HCT116 (cell line): Measurements from ENCODE around the gene LLCFC1. TPM values are rescaled to one million over a fixed set of nuclear protein-coding genes. Genes with fewer than 3 reads are reported as not detected.

Experiments
- ATAC-seq: fragments of 200-7000 bp; cut with Tn5 transposase; 2 replicates; pipeline ENCODE4 v1.9.1; 2020; ENCODE audit warnings: mild to moderate bottlenecking, moderate library complexity
- BruUV-seq: library from RNA; stranded (reverse); fragments of 400-500 nt; replicated peaks from 2 replicates; lab custom pipeline; 2021; lab: Mats Ljungman, UMichigan
- CTCF ChIA-PET: fragments of 300-600 bp; sonication (Branson Sonifier 250); formaldehyde crosslinking; loops from one replicate; lab custom pipeline; 2021; ENCODE audit warnings: antibody characterized with exemption; lab: Charles Lee
- POLR2A ChIA-PET: fragments of 300-600, 350-600 bp; sonication (Branson Sonifier 250); formaldehyde crosslinking; loops from one replicate; lab custom pipeline; 2021; ENCODE audit warnings: antibody characterized with exemption; lab: Charles Lee
- RAD21 ChIA-PET, 2 experiments: fragments of 300-600 bp; sonication (Branson Sonifier 250); formaldehyde crosslinking; loops; one replicate each; lab custom pipeline; 2023; ENCODE audit warnings: low total read pairs in 2 of 2; ENCODE audit not compliant: uncharacterized antibody in 2 of 2, unreplicated experiment in 2 of 2, low non-redundant PET in 1 of 2; lab: Charles Lee
- DNase-seq: peaks from one replicate; pipeline ENCODE4 v3.0.0-alpha.2; 2010; ENCODE audit warnings: low read depth, low spot score
- H2AFZ ChIP-seq: fragments of 200-600 bp; shearing (Covaris generic), sonication (generic); 2 replicates; pipeline ENCODE4 v1.6.1; 2017; ENCODE audit warnings: low read depth, mixed run types, mixed read lengths, antibody characterized with exemption, low read length; ENCODE audit not compliant: poor library complexity, severe bottlenecking
- H3K27ac ChIP-seq: 2 replicates; pipeline ENCODE4 v1.5.1; 2012; ENCODE audit warnings: low read depth, low read length
- H3K27me3 ChIP-seq: fragments of 200-600 bp; sonication (generic); 2 replicates; pipeline ENCODE4 v1.6.1; 2016; ENCODE audit warnings: mixed run types, low read length, mixed read lengths; ENCODE audit not compliant: insufficient read depth
- H3K36me3 ChIP-seq, 2 experiments: fragments of 200-500 bp in 1 of 2; fragments of 200-600 bp in 1 of 2; sonication (Bioruptor generic) in 1 of 2; sonication (generic) in 1 of 2; 2 replicates each; pipeline versions ENCODE4 v1.5.1 to v1.6.1; 2014 to 2016; ENCODE audit warnings: low read length in 2 of 2, inconsistent platforms in 1 of 2, mixed read lengths in 1 of 2, mixed run types in 1 of 2; ENCODE audit not compliant: insufficient read depth in 2 of 2, control insufficient read depth in 1 of 2
- H3K4me1 ChIP-seq, 2 experiments: fragments of 200-600 bp in 1 of 2; sonication (generic) in 1 of 2; 2 replicates each; pipeline versions ENCODE4 v1.5.1 to v1.6.1; 2012 to 2017; ENCODE audit warnings: low read length in 2 of 2, inconsistent platforms in 1 of 2, mild to moderate bottlenecking in 1 of 2, mixed read lengths in 1 of 2, mixed run types in 1 of 2, moderate library complexity in 1 of 2; ENCODE audit not compliant: insufficient read depth in 2 of 2, control insufficient read depth in 1 of 2
- H3K4me2 ChIP-seq: fragments of 200-600 bp; sonication (generic); 2 replicates; pipeline ENCODE4 v1.6.1; 2017; ENCODE audit warnings: mixed run types, low read length, mixed read lengths
- H3K4me3 ChIP-seq, 2 experiments: fragments of 200-600 bp in 1 of 2; sonication (generic) in 1 of 2; replicated peaks in 1 of 2; 2 replicates each; pipeline ENCODE4 v1.5.1; 2011 to 2016; ENCODE audit warnings: low read length in 2 of 2, control low read depth in 1 of 2, low read depth in 1 of 2, mild to moderate bottlenecking in 1 of 2, mixed read lengths in 1 of 2, mixed run types in 1 of 2
- H3K79me2 ChIP-seq: fragments of 200-600 bp; sonication (generic); 2 replicates; pipeline ENCODE4 v1.6.1; 2017; ENCODE audit warnings: mild to moderate bottlenecking, mixed run types, low read length, moderate library complexity, mixed read lengths; ENCODE audit not compliant: insufficient read depth
- H3K9ac ChIP-seq: fragments of 200-600 bp; sonication (generic); 2 replicates; pipeline ENCODE4 v1.6.1; 2016; ENCODE audit warnings: low read length, mixed read lengths
- H3K9me2 ChIP-seq: fragments of 200-600 bp; sonication (generic), shearing (Covaris generic); 2 replicates; pipeline ENCODE4 v1.6.1; 2017; ENCODE audit warnings: mixed run types, mild to moderate bottlenecking, moderate library complexity; ENCODE audit not compliant: insufficient read depth
- H3K9me3 ChIP-seq, 2 experiments: fragments of 200-500 bp in 1 of 2; fragments of 200-600 bp in 1 of 2; sonication (Bioruptor generic) in 1 of 2; sonication (generic) in 1 of 2; 2 replicates each; pipeline ENCODE4 v1.6.1; 2014 to 2017; ENCODE audit warnings: low read length in 2 of 2, mixed read lengths in 2 of 2, inconsistent platforms in 1 of 2, low read depth in 1 of 2, mild to moderate bottlenecking in 1 of 2, mixed run types in 1 of 2, moderate library complexity in 1 of 2; ENCODE audit not compliant: control insufficient read depth in 1 of 2, insufficient read depth in 1 of 2
- H4K20me1 ChIP-seq: fragments of 200-600 bp; sonication (generic), shearing (Covaris generic); 2 replicates; pipeline ENCODE4 v1.6.1; 2017; ENCODE audit warnings: mixed run types, mild to moderate bottlenecking, moderate library complexity; ENCODE audit not compliant: insufficient read depth
- POLR2A ChIP-seq: IDR thresholded peaks from 2 replicates; pipeline ENCODE4 v1.7.0; 2011; ENCODE audit warnings: borderline replicate concordance; ENCODE audit not compliant: insufficient read depth, insufficient read length; ENCODE audit errors: extremely low read depth
- POLR2AphosphoS5 ChIP-seq: IDR thresholded peaks from 2 replicates; pipeline ENCODE4 v1.6.1; 2011; ENCODE audit warnings: mild to moderate bottlenecking, low read depth, low read length, moderate library complexity
- intact Hi-C: fragments of 100-400 bp; cut with micrococcal nuclease; formaldehyde crosslinking; loops from 2 replicates; pipeline ENCODE4 v1.10.0; 2022
- total RNA-seq: library from RNA; stranded (reverse); gene quantifications from one replicate; pipeline ENCODE4 v1.2.1, GENCODE V29; 2021; ENCODE audit not compliant: unreplicated experiment
- TF ChIP-seq, protein P1 (sequence below), 3 experiments: fragments of 200-600 bp in 1 of 3; sonication (generic) in 1 of 3; IDR thresholded peaks in 2 of 3; conservative IDR thresholded peaks in 1 of 3; 2 replicates each; pipeline ENCODE4 v1.5.1; 2012 to 2017; ENCODE audit warnings: low read depth in 2 of 3, low read length in 2 of 3, antibody characterized with exemption in 1 of 3, borderline replicate concordance in 1 of 3, control low read depth in 1 of 3, mild to moderate bottlenecking in 1 of 3, mixed read lengths in 1 of 3, mixed run types in 1 of 3, moderate library complexity in 1 of 3; ENCODE audit not compliant: insufficient read depth in 1 of 3

LLCFC1 gene
- total RNA-seq, 1 experiment from 2014 or later = not detected

DNA sequence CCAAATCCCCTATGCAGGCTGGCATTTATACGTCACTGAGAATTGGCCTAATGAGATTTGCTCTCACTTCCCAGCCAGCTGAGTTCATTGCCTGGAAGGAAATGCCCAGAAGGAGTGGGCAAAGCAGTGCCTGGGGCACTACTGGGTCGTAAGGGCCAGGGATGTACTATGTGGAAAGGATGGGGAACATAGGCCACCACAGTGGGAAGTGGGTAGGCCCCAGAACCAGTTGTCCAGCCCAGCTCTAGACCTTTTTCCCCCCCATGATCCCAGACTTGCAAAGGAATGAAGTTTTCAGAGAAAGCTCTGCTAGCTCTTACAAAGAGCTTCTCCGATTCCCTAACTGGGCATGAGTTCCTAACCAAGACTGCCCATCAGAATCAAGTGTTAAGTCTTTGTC lies 19.6 kb upstream of the LLCFC1 start:
- Histone ChIP-seq H3K27ac (no peak overlapping the region), H3K9ac (no peak overlapping the region), H3K4me2 (no peak overlapping the region), H3K4me1 (no peaks in the 10 kb centered on the region), H4K20me1 (no peaks in the 10 kb centered on the region), H3K9me3 (no peaks in the 10 kb centered on the region), H3K4me3 (no peak overlapping the region), H3K9me2 (no peaks in the 10 kb centered on the region), H3K27me3 (peaks cover 25% of the 10 kb centered on the region), H3K36me3 (no peaks in the 10 kb centered on the region), H3K79me2 (no peaks in the 10 kb centered on the region), H2AFZ (no peak overlapping the region)
- ChIA-PET CTCF (interaction anchor here (1.2 kb wide), 1 partner anchor 10 kb away, joined by 7 read pairs; no protein-coding TSS in a partner anchor), RAD21 (no interaction called here), POLR2A (no interaction called here)
- ATAC-seq (no peak), DNase-seq (no peak)
- no peak for TF ChIP-seq POLR2A
- TF ChIP-seq POLR2AphosphoS5 = no peak
- BruUV-seq = no TSS peak
- intact Hi-C loops = no loop called here

DNA sequence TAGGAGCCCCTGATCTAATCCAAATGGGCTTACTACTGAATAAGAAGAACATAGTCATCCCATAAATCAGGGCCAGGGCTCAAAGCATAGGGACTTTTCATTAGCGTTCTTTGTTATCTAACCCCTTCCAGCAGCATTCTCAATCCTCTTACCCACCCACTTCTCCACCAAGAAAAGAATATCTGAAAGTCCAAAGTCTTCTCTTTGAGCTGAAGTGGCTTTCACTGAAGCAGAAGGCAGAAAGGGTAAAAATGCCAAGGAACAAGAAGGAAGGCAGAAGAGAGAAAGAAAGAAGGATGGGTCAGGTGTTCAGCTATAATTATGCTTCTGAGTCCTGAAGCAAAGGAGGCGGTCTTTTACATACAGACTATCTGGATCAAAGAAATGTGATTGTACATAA lies 15.9 kb upstream of the LLCFC1 start:
- TF ChIP-seq, protein P1, sequence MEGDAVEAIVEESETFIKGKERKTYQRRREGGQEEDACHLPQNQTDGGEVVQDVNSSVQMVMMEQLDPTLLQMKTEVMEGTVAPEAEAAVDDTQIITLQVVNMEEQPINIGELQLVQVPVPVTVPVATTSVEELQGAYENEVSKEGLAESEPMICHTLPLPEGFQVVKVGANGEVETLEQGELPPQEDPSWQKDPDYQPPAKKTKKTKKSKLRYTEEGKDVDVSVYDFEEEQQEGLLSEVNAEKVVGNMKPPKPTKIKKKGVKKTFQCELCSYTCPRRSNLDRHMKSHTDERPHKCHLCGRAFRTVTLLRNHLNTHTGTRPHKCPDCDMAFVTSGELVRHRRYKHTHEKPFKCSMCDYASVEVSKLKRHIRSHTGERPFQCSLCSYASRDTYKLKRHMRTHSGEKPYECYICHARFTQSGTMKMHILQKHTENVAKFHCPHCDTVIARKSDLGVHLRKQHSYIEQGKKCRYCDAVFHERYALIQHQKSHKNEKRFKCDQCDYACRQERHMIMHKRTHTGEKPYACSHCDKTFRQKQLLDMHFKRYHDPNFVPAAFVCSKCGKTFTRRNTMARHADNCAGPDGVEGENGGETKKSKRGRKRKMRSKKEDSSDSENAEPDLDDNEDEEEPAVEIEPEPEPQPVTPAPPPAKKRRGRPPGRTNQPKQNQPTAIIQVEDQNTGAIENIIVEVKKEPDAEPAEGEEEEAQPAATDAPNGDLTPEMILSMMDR (IDR thresholded peaks at IDR 0.05 in 2 of 3, conservative IDR thresholded peaks at IDR 0.05 in 1 of 3; ENCODE audit: borderline replicate concordance in 1 of 3, insufficient read depth in 1 of 3, low read depth in 2 of 3, low read length in 2 of 3) = no peak
- no peak overlapping the region for H3K9ac ChIP-seq
- no peak overlapping the region for H3K27ac ChIP-seq
- no peak overlapping the region for H2AFZ ChIP-seq
- H3K9me2 ChIP-seq = no peaks in the 10 kb centered on the region
- no peak overlapping the region for H3K4me3 ChIP-seq
- no TSS peak for BruUV-seq
- no peaks in the 10 kb centered on the region for H3K36me3 ChIP-seq
- H3K79me2 ChIP-seq = no peaks in the 10 kb centered on the region
- no peaks in the 10 kb centered on the region for H4K20me1 ChIP-seq
- ChIA-PET POLR2A (no interaction called here), CTCF (interaction anchor here (1.6 kb wide), 1 partner anchor 14 kb away, joined by 6 read pairs; no protein-coding TSS in a partner anchor), RAD21 (no interaction called here)
- H3K27me3 ChIP-seq = peaks cover 11% of the 10 kb centered on the region
- H3K4me1 ChIP-seq = no peaks in the 10 kb centered on the region
- no peak for ATAC-seq
- H3K4me2 ChIP-seq = no peak overlapping the region
- intact Hi-C loops = no loop called here
- no peaks in the 10 kb centered on the region for H3K9me3 ChIP-seq
- DNase-seq = no peak
